Right hindlimb (tissue), 1 donor: Measurements from ENCODE around the gene ZNF503.

Experiments
- DNase-seq: peaks from one replicate; pipeline ENCODE4 v3.0.0-alpha.2; 2018

Gene ZNF503

DNA sequence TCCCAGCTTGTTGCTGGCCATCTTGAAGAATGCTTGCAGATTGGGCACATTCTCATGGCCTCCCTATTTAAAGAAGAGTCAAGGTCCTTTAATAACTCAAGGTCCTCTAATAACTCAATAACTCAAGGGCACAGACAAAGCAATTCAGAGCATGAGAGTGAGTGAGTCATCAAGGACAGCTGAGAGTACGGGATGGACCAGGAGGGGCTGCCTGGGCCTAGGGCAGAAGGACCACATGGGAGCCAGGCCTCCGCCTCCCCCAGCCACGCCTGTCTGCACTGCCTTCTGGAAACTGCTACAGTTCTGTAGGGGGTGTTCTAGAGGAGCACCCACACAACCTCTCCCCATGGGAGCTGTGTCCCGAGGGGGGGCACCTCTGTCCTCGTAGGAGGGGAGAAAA, 48.9 kb downstream of the ZNF503 start:
- DNase-seq: no peak

DNA sequence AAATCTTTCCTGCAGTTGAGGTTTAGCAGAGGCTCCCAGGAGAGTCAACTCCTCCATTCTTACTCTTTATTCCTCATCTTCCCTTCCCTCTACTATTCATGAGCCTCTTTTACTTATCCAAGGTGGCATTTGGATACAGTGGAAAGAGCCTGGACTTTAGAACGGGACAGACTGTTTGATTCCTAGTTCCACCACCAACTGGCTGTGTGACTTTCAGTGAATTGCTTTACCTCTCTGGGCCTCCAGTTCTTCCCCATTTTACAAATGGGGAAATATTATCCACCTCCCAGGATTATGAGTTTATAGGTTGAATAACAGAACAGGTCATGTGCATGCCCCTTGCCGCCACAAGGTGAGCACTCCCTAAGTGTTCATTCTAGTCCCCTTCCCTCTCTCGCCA, 49.9 kb downstream of the ZNF503 start:
- DNase-seq: no peak

DNA sequence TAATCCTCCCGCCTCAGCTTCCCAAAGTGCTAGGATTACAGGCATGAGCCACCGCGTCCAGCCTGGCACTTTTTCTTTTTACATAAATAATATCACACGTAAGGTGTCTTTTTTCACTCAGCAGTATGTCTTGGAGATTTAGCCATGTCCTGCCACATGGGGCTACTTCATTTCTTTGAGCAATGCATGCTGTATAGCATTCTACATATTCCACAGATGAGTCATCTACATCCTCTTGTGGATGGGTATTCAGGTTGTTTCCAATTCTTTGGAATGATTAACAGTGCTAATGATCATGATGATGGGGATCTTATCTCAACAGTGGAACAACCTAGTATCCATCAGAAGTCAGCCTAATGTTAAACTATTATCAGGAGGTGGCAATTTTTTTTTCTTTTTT, 50.8 kb downstream of the ZNF503 start:
- DNase-seq: no peak
